NCI-H2029 treated with DMSO at 0.1 percent for 48 hours (cell line): ENCODE data around the gene RIOK2.
"Not testable (repeated sequence)": the region's sequence is repeated elsewhere in the genome, so short reads cannot be mapped to it uniquely, and the experiment has no call there.

Experiments used
- DNase-seq: peaks from one replicate; lab custom pipeline; 2025; lab: John Stamatoyannopoulos, UW

The RIOK2 gene

GRCh38 chr5:97167435-97167834, 15.6 kb downstream of the RIOK2 start:
- DNase-seq = no peak

- DNase-seq = no peak
Measured at GRCh38 chr5:97165726-97166125, 17.3 kb downstream of the RIOK2 start.

GRCh38 chr5:97164846-97165245, 18.2 kb downstream of the RIOK2 start:
- DNase-seq = no peak

GRCh38 chr5:97163790-97164285, 19.2 kb downstream of the RIOK2 start:
- no peak for DNase-seq

GRCh38 chr5:97163360-97163764, 19.7 kb downstream of the RIOK2 start:
- DNase-seq = no peak

GRCh38 chr5:97162045-97162444, 21.0 kb downstream of the RIOK2 start:
- DNase-seq = peak; percentile 63

- DNase-seq = no peak
Measured at GRCh38 chr5:97157689-97158088, 25.4 kb downstream of the RIOK2 start.

- DNase-seq = no peak
Measured at GRCh38 chr5:97151370-97151769, 31.7 kb downstream of the RIOK2 start.

GRCh38 chr5:97150401-97150800, 32.6 kb downstream of the RIOK2 start:
- no peak for DNase-seq

- no peak for DNase-seq
Measured at GRCh38 chr5:97149709-97150108, 33.3 kb downstream of the RIOK2 start.

- no peak for DNase-seq
Measured at GRCh38 chr5:97148288-97148687, 34.8 kb downstream of the RIOK2 start.

GRCh38 chr5:97143704-97144103, 39.3 kb downstream of the RIOK2 start:
- no peak for DNase-seq

GRCh38 chr5:97142521-97143254, 40.4 kb downstream of the RIOK2 start, which contains the start of gene LIX1:
LIX1 (minus strand) TSS chr5:97142611; CDS start chr5:97142576, 35 bp downstream.
- peak; percentile 10 for DNase-seq

- DNase-seq = no peak
Measured at GRCh38 chr5:97141539-97141938, 41.5 kb downstream of the RIOK2 start.

GRCh38 chr5:97141031-97141430, 42.0 kb downstream of the RIOK2 start:
- no peak for DNase-seq

- not testable (repeated sequence) for DNase-seq
Measured at GRCh38 chr5:97140250-97140649, 42.8 kb downstream of the RIOK2 start.

GRCh38 chr5:97136475-97136874, 46.6 kb downstream of the RIOK2 start:
- no peak for DNase-seq

GRCh38 chr5:97135868-97136267, 47.2 kb downstream of the RIOK2 start:
- no peak for DNase-seq

- no peak for DNase-seq
Measured at GRCh38 chr5:97134634-97135033, 48.4 kb downstream of the RIOK2 start.

GRCh38 chr5:97133101-97133500, 49.9 kb downstream of the RIOK2 start:
- no peak for DNase-seq

GRCh38 chr5:97131921-97132320, 51.1 kb downstream of the RIOK2 start:
- no peak for DNase-seq

GRCh38 chr5:97131139-97131710, 51.8 kb downstream of the RIOK2 start:
- DNase-seq = no peak

- DNase-seq = no peak
Measured at GRCh38 chr5:97127727-97128126, 55.3 kb downstream of the RIOK2 start.
